Effector CD8-positive, alpha-beta T cell (primary cell): ENCODE measurements around the gene LSM2.
A peak's percentile ranks its signal among the peaks of the same experiment; 100 is the strongest.
"Not testable (repeated sequence)": the region's sequence is repeated elsewhere in the genome, so short reads cannot be mapped to it uniquely, and the experiment has no call there.

Source experiments
- DNase-seq: peaks from one replicate; lab custom pipeline; 2025; lab: John Stamatoyannopoulos, UW

LSM2 gene

DNA sequence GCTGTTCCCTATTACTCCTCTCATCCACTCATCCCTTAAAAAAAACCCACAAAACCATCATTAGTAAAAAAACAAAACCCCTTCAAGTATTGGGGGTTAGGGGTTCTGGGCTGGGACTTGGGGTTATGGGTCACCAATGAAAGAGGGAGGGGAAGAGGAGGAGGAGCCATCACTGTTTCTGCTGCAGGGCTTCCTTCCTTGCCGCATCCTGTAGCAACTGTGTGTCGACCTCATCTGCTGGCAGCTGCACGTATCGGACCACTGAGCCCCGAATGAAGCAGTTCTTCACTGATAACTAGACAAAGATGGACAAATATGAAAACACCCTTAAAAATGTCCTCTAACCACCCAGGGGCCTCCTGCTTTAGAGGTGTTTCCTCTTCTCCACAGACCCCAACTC is 9.2 kb downstream of the LSM2 start:
- DNase-seq: no peak

DNA sequence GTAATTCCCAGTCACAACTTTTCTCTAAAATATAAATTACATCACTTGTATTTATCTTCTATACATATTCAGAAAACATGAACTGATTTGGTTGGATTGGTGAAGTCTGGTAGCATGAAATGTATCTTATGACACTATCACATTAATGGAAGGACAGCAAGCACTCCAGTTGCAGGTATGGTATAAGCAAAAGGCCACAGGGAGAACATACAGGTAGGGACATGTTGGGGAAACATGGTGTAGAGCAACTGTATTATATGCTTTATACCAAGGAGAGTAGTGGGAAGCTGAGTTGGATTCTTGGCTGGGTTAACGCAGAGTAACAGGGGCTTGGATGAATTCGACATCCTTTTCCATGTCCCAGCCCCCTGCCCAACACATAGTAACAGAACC is 9.8 kb downstream of the LSM2 start:
- DNase-seq: no peak

DNA sequence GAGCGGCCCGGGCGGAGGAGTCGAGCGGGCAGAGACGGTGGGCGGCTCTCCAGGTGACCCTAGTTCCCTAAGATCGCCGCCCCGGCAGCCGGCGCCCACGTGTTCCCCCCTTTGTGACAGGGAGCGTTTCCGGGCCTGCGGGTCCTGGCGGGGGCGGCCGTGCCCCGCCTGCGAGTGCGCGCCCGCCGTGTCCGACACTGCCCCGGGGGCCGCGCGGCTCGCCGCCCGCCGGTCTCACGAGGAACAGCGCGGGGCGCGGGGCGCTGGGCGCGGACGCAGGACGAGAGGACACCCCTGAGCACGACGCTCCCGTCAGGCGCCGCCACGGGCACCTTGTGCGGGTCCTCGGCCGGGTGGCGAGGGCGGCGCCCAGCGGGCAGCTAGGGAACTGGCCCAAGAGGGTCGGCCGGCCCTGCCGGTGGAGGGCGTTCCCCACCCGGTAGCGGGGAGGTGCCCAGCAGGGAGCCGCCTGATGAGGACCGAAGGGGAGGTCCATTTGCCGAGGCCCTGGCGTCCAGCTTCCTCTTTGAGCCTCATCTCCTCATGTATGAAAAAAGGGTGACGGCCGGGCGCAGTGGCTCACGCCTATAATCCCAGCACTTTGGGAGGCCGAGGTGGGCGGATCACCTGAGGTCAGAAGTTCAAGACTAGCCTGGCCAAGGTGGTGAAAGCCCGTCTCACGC is 11.0 kb downstream of the LSM2 start, which contains the start of gene VARS1:
VARS1 (minus strand) TSS at position 137 of the 683 bp plus-strand sequence. CDS start 535 bp downstream, outside the sequence.
- peak; percentile 68 for DNase-seq

DNA sequence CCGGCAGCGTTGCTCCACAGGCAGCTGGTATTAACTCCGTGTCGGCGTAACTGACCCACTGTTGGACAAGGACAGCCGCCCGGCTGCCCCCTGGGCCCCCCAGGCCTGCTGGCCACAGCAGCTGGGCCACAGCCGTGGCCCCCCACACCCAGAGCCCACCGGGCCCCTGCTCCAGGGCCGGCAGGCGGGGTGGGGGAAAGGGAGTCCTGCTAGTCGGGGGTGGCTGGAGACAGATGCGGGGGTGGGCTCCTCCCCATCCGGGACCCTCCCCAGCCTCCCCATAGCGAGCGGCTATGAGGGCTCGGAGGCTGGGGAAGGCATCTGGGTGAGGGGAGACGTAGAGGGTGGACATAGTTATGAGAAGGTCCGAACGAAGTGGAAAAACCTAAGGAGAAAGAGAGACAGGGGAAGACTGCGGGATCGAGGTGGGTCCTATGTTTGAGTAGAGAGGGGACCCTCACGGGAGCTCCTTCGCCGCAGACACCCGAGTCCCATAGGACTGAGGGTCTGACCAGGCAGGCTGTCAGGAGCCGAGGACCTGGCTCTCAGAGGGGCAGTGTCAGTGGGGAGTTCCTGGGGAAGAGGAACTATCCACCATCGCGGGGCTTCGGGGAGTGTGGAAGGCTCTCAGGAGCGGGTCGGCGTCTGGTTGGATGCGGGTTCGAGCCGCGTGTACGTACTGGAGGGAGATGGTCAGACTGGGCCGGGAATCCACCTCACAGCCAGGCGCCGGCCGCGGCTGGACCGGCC is 11.7 kb downstream of the LSM2 start:
- no peak for DNase-seq

DNA sequence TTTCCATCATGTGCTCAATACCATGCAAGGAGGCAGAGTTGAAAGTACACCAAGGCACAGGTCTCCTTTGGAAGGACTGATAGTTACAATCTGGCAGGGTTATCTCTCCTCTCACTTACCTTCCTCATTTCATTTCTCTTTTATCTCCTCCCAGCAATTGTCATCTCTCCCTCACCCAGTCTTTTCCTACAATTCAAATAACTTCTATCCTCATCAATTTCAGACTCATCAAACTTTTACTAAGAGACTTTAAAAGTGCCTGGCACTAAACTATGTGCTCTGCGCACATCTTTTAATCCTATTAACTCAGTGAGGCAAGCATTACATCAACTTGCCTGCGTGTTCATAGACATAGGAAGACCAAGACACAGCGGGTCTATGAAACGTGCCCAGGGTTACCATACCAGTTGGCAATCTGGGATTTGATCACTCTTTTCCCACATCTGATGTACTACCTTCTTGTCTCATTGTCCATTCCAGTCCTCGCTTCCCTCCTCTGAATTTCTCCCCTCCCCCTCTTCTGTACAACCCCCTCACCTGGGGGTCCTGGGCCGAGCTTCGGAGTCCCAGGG is 12.4 kb downstream of the LSM2 start:
- DNase-seq: no peak

DNA sequence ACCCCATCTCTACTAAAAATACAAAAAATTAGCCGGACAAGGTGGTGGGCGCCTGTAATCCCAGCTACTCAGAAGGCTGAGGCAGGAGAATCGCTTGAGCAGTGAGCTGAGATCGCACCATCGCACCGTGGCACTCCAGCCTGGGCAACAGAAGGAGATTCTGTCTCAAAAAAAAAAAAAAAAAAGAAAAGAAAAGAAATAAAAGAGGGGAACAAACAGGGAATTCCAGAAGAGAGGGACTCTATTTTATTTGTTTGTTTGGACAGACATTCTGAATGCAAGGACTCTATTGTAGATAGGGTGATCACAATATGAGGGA is 12.9 kb downstream of the LSM2 start:
- DNase-seq: not testable (repeated sequence)

DNA sequence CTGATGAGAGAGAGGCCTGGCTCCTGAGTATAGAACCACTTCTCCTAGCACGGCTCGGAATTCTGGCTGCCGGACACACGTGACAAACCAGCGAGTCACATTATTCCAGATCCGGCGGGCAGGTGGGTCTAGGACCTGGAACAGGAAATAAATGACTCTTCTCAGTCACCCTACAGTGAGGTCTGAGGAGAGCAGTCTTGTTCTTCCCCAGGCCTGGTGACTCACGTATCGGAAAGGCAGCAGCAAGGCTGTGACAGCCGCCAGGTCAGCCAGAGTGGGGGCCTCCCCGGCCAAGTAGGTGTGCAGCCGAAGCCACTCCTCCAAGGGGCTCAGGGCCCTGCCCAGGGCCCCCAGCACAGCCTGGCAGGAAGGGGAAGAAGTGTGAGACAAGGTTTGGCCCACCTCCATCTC is 14.0 kb downstream of the LSM2 start:
- DNase-seq: no peak

DNA sequence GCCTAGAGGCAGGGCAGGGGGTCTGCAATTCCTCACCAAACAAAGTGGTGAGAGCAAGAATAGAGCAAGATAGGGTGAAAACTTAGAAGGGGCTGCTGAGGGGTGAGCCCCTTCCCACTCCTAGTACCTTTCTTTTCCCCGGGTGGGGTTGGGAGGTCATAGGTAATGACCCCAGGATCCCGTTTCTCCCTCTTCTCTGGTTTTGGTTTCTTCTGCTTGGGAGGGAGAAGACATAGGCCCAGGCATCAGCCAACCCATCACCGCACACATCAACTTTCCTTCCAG is 14.7 kb downstream of the LSM2 start:
- no peak for DNase-seq

DNA sequence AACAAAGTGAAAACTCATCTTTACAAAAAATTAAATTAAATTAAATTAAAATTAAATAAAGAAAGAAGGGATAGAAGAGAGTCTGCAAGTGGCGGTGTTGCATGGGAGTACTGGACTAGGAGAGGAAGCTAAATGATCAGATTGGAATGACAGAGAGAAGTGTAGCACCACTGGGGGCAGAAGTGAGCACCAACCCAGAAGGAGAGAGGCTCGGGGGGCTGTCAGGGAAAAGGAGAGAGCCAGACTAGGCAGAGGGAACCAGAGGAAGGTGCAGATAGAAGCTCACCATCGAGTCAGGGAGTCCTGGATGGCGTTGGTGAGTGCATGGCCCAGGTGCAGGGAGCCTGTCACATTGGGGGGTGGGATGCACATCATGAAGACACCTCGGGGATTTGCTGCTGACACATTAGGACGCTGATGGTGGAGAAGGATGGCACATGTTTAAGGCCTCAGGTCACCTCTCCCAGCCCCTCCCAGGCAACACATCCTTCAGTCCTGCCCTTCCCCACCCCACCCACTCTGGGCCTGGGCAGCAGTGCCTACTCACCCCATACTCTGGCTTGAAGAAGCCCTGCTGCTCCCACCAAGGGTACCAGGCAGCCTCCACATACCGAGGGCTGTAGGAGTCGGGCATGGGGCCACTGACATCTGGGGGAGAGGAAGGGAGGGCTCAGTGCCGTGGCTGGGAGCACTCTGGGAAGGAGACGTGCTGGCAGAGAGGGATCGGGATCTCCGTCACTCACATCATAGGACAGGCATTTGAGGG is 15.3 kb downstream of the LSM2 start:
- DNase-seq: peak; percentile 13

DNA sequence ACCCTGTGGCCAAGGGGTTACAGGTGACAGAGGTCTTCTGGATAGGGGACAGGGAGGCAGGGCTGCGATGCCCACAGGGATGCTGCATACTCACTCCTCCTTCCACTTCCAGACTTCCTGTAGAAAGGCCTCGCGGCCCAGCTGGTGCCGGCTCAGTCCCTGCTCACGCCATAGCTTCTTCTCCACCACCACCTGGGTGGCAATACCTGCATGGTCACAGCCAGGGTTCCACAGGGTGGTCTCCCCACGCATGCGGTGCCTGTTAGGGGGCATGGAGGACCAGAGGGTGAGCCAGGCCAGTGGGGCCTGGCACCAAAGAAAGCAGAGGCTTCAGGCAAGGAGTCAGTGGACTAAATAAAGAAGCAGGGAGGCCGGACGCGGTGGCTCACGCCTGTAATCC is 21.3 kb downstream of the LSM2 start:
- no peak for DNase-seq

DNA sequence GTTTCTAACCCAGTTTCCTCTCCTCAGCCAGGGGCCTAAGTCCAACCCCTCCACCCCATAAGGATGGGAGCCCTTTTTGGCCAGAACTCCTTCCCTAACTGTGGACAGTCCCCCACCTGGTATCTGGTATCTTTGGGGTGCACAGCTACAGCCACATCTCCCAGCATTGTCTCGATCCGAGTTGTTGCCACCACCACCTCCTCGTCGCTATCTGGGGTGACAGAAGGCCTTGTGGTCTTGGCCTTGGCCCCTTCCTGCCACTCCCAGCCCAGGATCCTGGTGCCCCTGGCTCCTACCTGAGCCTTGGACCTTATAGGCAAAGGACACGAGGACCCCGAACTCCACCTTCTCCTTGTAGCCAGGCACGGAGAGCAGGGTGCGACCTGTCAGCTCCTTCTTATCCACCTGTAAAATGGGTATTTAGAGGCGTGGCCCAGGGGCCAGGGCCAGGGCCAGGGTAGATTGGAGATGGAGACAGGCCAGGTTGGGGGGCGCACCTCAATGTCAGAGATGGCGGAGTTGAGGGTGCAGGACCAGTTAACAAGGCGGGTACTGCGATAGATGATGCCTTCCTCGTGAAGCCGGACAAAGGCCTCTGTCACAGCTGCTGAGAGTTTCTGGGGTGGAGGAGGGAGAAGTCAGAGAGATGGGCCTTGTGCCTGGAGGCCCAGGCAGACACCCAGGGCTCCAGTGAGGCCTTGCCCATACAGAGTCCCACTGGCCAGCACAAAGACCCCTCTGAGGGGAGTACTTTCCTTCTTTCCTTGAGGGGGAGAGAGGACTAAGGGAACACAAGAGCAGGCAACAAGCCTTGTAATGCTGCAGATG is 22.5 kb downstream of the LSM2 start:
- DNase-seq: no peak

DNA sequence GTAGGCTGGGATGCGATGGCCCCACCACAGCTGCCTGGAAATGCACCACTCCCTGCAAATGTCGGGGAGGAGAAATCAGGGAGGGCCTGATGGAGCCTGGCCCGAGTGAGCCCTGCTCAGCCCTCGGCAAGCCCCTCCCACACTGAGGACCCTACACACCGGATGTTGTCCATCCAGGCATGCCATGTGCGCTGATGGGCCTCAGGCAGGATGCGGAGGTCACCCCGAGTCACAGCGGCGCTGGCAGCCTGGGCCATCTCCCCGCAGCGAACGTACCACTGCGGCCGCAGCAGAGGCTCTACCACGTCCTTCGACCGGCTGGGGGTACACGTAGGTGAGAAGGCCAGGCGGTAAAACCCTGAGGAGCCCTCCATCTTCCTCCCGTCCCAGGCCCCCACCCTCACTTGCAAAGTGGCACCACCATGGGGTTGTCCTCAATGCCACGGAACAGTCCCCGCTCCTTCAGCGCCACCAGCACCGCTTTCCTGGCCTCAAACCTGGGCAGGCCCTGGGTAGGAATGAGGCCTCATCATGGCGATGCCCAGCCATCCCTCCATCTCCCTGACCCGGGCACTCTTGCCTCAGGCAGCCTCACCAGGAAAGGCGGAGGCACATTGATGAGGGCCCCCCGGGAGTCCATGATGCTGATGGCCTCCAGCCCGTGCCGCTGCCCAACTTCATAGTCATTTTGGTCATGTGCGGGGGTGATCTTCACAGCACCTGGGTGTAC is 24.5 kb downstream of the LSM2 start:
- no peak for DNase-seq

DNA sequence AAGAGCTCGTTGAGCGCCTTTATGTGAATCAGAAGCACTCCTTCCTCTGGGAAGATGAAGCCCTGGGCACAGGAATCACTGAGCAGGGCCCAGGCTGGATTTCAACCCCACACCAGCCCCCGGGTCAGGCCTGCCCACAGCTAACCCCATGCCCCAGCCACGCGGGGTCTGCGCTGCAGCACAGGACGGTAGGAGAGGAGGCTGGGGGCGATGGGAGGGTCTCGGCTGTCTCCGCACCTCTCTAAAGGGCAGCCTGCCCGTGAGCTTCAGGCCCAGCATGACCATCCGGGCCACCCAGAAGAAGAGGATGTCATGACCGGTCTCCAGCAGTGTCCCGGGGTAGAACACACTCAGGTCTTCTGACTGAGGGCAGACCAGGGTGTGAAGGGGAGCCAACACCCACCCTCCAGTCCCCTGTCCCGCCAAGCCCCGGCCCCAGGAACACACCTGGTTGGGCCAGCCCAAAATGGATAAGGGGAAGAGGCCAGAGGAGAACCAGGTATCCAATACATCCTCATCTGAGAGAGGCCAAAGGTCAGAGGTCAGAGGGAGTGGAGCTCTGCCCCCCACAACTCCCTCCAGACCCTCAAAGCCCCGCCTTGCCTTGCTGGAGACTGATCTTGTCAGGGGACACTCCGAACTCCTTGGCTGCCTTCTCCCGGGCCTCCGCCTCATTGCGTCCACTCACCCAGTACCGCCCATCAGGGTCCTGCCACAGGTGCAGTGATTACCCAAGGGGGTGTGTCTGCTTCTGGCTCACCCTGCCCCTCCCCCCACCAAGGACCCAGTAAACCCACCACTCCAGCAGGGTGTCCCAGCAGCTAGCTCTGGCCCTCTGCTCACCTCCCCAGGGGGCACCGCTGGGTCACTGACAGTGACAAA is 25.3 kb downstream of the LSM2 start:
- no peak for DNase-seq

DNA sequence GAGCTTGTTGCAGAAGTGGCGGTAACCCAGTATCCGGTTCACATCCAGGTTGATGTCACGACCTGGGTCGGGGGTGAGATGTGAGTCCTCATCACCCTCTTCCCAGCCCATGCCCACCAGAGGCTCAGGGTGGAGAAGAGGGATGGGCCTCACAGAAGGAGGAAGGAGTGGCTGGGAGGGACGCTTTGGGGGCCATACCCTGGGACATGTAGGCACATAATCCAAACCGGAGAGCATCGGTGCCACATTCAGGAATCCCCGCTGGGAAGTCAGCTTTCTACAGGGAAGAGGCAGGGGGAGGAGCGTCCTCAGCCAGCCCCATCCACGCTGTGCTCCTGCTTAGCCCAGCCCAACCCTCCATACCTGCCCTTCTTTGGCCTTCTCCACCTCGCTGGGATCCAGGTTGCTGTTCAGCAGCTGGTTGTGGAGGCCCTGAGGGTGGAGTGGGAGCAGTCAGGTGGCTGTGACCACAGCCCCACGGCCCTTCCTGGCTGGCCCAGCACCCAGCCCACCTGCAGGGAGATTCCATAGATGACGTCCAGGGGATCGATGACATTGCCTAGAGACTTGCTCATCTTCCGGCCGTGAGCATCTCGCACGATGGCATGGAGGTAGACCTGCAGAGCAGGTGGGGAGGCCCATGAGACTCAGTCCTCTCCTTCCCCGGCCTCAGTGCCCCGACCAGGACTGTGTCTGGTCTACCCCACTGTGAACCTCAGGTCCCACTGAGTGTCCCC is 26.1 kb downstream of the LSM2 start:
- no peak for DNase-seq

DNA sequence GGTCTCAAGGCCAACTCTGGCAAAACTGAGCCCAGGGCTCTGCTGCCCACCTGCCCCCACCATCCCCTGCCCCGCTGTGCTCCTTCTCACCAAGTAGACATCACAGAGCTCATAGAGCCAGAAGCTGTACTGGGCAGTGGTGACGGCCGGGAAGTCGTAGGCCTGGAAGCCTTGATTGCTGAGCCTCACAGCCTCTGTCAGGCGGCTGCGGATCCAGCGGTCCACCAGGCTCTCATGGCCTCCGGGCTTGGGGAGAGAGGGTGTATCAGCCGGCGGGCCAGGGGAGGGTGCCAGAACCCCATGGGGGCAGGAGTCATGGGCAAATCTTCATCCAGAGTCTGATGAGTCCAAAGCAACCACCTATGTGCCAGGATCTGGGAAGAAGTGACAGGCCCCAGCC is 26.9 kb downstream of the LSM2 start:
- DNase-seq: no peak

DNA sequence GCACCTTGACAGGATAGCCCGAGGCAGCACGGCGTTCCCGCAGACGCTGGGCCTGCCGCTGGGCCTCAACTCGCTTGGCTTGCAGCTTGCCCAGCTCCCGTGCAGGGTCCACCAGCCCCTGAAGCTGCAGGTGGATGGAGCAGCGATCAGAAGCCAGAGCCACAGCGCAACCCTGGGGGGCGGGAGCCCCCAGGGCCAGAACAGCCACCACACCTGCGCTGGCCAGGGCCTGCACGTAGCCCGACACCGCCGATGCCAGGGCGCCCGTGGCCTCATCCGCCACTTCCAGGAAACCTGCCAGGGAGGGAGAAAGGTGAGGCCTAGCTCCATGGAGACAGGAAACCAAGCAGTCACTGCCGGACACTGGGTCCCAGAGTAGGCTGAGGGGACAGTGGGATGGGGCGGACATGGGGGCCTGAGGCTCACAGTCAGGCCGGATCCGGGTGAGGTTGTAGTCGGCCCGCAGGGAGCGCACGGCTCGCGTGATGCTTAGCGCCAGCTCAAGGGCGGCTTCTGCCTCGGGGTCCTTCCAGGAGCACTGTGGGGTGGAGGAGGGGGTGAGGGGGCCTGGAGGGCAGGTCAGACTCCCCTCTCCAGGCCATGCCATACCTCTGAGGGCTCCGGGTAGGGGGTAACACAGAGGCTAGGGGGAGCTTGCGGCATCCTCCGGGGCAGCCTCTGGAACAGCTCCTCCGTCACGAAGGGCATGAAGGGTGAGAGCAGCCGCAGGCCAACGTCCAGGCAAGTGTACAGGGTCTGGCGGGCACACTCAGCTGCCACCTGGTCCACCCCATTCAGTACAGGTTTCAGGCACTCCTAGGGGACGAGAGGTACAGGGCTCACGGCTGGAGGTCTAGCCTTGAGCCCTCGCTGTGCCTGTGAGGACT is 27.5 kb downstream of the LSM2 start:
- no peak for DNase-seq

DNA sequence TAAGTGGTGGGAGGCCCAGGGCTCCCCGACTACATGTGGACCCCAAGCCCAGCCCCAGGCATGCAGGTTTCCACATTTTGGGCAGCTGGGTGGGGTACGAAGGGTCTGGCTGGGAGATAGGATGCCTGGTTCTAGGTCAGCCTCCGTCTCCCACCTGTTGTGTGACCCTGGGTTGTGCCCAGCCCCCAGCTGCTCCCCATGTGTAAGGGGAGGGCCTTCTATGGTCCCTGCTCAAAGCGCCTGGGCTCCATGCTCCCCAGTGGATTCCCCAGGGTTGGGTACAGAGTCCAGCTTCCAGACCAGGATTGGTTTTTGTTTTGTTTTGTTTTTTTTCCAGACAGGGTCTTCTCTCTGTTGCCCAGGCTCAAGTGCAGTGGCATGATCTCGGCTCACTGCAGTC is 28.6 kb downstream of the LSM2 start:
- no peak for DNase-seq

DNA sequence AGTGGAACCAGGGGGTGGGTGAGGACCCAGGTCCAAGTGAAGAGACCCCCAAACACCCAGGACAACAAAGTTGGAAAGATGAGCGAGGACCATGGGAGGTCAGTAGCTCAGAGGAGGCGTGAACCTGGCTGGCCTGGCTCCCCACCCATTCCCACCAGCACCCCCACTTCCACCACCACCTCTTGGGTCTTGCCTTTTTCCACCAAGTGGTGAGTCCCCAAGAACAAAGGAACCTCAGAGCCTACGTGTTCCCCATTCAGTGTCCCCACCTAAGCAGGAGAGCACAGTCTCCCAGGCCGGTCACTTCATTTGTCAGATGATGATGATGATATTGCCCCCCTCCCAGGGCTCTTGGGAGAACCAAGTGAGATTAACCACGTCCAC is 29.1 kb downstream of the LSM2 start:
- no peak for DNase-seq
